GM19025 (cell line): ENCODE results near the gene AKAP6.

Experiments used
- ATAC-seq: cut with Tn5 transposase; IDR thresholded peaks from one replicate; pipeline ENCODE4 v1.9.1; 2021; ENCODE audit warnings: mild to moderate bottlenecking, low read depth, moderate library complexity; ENCODE audit not compliant: unreplicated experiment

The AKAP6 gene

DNA sequence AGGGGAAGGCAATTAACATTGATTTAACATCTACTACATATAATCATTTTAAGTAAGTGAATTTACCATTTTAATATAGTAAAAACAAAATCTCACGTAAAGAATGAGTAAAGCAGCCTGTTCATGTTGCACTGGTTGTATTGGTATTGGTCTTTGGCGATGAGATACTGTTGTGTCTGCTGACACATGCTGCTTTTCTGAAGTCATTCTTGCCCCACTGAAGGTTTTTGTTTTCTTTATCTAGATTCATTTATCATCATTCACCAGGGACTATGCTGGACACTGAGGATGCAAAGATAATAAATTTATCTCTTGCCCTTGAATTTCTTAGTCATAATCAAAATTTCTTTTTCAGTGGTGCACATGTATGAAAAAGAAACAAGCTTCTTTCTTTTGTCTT lies 363.3 kb downstream of the AKAP6 start:
- no peak for ATAC-seq

DNA sequence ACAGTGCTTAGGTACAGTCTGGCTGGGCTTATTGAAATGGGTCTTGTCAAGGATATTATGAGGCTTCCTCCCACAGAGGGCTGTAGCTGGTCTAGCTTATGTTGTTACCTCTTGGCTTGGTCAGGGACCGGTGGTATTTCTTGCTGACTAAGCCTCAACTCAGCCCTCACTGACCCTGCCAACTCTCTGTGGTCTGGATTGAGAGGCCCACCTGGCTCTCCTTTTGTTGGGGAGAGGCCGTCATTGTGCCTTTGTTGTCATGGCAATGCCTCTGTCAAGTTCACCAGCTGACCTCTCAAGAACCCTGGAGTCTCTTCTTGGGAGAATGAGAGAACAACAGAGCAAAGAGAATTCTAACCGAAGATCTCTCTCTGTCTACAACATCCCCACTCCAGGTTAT lies 364.0 kb downstream of the AKAP6 start:
- no peak for ATAC-seq

DNA sequence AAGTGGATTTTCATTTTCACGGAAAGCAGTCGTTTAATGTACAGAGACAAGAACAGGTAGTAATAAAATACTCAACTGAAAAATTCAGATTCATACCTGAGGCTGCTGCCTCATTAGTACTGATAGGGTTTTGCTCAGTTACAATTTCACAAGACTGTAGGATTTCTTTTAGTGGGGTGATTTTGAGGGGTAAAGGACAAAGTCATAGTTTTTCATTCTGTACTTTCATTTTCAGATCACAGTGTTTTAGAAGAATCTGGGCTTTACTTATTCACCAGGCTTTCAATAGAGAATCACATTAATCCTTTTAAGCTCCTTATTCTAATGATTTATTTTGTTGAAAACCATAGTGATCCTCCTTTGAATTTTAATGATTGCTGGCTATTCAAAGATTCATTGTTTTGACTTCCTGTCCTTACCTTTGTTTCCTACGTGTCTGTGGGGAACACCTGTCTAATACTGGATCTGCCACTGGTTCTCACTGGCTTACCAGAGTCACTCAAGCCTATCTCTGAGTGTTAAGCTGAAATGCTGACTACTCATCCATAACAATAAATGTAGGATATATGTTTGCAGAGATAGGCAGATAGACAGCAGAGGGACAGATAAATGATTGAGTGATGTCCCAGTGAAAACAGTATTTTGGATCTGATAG lies 365.8 kb downstream of the AKAP6 start:
- ATAC-seq, result no peak

DNA sequence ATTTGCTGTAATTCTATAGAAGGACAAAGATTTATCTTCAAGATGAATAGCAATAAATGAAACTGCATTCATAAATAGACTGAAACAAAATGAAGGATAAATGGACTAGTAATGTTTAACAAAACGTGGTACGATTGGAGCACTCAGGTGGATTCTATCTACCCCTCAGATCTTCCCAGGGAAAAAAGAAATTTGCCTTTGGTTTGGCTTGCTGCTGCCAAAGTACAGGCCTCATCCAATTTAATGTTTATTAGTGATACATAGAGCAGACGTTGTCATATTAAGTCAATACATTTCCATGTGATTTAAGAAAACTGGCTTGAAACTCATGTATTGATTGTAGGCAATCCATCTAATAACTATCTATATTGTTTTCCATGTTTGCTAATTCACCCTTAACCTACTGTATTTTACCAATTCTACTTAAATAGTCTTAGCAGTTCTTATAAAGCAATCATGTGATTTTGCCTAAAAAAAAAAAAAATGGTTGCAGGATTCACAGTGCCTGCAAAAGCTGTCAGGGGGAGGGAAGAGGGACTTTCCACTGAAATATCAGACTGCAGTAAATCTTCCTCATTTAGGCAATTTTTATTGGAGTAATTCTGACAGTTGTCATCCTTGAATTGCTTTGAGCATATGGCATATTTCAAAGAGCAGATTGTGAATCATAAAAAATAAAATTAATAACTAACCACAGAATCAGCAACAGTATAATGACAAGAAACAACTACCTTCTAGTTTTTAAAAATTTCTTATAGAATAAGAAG lies 367.4 kb downstream of the AKAP6 start:
- no peak for ATAC-seq

DNA sequence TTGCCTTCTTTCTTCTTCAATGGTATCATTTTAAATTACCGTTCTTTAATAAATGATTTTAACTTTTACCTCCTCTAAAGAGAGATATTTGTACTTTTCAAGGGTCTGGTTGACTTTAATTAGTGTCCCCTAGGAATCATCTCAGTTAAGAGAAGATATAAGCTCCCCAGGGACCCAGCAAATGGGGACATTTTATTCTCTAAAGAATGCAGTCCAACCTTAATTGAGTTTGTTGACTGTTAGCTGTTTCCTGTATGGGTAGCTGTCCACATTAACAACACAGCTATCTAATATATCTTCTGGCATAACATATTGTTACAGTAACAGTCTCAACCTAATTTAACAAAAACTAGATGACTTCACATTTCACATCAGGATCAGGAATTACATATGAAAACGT lies 368.0 kb downstream of the AKAP6 start:
- no peak for ATAC-seq

DNA sequence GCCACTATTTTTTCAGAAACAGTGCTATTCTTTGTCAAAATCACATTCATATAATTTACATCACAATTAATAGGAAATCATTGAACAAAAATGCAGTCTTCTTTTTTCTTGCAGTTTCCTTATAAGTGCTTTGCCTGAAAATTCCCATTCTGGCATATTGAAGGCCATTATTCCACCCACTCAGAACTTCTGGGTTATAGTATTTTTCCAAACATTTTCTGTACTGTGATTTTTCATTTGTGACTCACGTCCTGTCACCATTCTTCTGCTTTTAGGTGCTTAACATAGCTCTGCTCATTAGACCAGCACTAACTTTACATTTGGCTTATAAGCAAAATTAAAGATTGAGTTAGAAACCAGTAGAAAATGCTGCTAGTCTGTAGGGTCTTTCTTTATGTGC lies 368.6 kb downstream of the AKAP6 start:
- no peak for ATAC-seq

DNA sequence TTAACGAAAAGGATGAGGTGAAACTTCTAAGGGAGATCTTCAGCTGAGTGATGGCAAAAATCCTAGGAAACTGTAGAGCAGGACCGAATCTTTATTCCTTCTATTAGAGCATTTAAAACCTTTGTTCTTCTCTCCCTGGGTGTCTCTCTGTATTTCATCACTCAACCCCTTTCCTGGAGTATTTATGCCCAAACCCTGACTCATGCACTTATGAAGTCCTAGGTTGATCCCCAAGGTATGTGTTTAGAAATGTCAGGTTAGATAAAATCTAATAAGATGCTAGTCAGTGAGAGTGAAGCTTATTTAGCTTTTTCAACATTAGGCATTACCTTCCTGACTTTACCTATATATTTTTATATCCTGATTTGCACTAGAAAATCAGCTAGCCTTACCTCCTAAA lies 369.7 kb downstream of the AKAP6 start:
- ATAC-seq, result no peak

DNA sequence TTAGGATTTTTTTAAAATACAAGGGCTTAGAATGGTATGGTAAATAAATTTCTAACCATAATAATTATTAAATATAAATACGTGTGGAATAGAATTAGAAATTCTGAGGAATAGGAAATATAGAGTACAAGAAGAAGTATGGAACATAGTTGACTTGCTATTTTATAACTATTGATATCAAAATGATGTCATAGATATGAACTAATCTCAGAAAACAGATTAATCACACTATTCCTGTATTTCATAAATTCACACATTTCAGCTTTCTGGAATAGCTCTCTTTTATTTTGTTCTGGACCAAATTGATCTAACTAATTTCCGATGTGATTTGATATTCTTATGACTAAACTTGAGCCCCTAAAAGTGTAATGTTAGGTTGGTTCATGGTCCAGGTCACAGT lies 372.4 kb downstream of the AKAP6 start:
- no peak for ATAC-seq

DNA sequence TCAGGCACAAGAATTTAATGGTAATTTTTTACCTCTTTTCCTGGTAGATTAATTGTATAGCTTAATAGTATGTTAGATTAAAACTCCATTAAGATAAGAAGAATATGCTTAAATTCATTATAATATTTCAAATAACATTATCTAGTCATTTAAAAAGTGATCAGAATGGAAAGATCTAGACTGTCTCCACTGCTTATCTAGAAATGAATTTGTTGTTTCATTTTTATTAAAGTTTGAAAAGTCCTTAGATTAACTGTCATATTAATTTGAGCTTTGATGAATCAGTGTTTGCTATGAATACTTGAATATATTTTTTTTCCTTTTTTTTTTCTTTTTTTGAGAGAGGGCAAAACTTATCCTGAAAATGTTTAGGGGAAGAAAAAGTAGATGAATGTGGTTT lies 373.0 kb downstream of the AKAP6 start:
- no peak for ATAC-seq

DNA sequence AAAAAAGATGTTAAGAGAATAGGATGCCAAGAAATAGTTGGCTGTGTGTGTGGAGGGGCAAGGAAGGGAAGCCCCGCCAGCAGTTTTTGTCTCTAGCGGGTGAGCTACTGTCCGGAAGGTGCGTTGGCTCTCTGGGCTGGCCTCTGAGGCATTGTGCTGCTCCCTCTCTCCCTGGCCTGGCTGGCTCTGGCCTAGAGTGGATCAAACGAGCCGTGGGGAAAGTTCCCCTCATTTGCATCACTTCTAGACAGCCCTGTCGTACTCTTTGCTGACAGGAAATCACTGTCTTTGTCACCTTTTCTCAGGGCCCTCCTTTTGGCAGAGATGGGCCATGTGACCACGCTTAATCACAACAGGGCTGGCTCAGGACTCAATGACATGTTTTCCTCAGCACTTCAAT lies 373.5 kb downstream of the AKAP6 start:
- peak; percentile 97 for ATAC-seq

DNA sequence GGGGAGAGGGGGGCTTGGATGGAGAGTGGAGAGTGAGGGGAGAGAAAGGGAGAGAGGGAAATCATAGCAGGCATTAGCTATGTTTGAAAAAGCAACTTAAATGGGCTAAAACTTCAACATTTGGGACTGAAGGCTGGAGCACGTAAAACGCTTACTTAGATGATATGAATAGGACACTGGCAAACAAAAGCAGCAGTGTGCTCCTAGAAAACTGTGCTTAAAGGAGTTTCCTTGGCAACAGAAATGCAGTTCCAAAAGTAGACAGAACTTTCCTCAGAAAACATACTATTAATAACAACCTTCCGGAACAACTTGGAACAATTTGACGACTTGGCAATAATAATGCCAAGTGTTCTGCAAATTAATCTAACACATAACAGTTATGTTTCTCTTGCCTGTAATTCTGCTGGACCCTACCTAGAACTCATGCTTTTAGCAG lies 374.1 kb downstream of the AKAP6 start:
- no peak for ATAC-seq

DNA sequence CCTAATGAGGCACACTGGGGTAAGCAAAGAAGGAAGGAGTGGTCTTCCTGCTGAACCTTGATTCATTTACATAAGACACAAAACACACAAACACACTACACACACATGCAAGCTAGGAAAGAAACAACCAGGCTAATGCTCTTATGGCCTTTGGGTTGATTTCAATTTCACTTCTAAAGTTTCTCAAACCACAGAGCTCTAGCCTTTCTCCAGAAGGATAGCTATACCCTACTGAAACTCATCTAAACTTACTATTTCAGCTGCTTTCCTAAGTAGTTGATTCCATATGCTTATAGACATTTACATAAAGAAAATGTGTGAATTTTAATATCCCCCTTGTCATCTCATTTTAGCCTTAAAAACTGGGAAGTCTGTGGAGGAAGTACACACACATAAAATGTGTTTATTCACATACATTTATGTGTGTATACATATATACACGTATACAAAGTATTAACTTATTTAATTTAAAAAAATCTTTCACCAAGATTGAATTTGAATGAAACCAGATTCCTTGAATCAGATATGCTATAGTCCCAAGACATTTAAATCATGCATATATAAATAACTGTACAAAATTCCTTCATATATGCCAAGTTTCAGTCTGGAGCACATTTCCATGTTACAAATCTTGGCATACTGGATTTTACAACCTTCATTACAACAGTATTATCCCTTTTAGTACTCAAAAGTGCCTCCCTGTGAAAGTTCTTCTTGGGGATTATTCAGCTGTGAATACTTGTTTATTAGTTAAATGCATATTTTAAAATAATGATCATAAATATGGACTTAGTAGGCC lies 377.8 kb downstream of the AKAP6 start:
- ATAC-seq, result no peak

DNA sequence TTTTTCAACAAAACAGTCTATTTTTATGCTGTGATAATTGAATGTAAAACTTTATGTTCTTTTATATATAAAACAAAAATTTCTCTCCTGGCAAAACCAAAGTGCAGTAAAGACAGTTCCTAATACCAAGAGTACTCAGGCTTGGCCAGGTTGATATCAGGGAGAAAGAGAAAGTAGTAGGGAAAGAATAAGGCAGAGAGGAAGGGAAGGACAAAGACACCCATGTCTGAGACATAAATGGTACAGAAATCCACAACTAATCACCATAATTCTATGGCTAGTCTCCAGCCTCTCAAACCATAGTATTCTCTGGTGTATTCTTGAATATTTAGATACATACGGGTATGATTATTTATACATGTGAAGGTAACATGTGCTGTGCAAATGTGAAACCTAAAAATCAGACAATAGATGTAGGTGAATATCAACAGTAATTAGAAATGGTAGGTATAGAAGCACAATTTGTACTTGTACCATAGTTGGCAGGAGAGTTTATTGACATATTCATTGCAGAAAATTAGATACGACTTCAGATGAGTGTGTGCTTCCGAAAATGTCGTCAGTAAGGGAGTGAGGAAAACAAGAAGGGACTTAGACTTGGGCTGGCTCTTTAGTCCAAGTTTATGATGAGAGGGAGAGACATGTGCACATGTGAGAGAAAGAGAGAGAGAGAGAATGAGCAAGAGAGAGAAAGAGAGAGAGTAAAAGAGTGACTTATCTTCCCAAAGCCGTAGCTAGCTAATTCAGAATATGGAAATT lies 378.8 kb downstream of the AKAP6 start:
- no peak for ATAC-seq

DNA sequence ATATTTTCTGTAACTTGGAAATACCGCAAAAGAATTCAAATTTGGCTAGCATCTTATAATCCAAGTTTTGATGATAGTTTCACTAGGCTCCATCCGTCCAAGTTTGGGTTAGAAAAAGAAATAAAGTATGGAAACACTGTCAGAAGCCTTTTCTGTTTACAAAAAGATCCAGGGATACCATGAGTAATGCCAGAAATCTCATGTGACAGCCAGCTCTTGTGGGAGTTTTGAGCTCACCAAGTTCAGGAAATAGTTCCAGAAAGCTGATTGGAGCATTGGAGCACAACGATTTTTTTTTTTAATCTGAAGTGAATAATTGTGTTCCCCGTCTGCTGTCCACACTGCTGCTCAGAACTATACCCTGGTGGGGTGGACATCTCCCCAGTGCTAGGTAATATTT lies 379.9 kb downstream of the AKAP6 start:
- ATAC-seq, result no peak

DNA sequence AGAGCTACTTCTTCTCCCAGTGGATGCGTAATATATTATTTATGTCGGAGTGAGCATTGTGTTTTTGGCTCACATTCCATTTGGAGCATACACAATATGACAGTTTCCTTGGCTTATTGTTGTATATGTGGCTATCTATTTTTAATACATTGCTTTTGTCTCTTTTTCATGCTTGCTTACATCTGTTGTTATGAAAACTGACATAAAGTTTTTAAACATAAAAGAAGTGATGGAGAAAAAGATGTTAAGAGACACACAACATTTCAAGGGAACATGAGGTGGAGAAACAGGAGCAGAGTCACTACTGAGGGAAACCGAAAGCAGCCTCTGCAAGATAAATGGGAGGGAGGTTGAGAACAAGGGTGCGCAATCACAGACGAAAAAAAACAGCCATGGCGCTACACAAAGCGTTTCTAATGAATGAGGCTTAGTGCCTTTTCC lies 381.2 kb downstream of the AKAP6 start:
- ATAC-seq, result no peak

DNA sequence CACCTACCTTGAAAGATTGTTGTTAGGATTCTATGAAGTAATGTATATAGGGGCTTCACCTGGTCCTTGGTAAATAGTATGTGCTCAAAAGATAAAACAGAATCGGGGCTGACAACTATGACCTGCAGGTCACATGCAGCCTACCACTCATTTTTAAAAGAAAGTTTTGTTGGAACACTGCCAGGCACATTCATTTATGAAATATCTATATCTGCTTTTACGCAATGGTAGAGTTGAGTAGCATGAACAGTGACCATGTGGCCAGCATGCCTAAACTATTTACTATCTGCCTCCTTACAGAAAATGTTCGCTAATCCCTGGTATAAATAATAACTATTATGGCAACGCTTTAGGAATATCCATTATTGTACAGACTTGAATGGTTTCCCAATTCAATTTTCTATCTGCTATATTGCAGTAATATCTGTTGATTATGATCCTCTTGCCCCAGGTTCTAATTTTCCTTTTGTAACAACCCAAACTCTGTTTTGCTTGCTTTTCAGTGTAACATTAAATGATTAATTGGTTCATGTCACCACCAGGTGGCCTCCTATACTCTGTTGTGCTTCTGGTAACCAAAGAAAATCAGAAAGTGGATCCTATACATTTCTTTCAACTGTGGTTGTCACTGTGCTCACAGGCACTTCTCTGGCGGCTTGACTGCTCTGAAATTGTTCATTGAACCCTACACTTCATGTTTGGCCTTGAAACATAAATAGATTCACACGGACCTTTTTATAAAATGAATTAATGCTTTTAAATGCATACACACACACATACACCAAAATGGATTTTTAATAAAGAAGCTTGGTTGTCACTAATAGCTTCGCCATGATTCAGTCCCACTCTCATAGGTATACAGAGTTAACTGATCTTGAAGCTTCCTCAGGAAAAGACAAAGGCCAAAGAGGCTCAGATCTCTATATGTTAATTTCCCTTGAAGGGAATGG lies 381.9 kb downstream of the AKAP6 start:
- ATAC-seq, result no peak

DNA sequence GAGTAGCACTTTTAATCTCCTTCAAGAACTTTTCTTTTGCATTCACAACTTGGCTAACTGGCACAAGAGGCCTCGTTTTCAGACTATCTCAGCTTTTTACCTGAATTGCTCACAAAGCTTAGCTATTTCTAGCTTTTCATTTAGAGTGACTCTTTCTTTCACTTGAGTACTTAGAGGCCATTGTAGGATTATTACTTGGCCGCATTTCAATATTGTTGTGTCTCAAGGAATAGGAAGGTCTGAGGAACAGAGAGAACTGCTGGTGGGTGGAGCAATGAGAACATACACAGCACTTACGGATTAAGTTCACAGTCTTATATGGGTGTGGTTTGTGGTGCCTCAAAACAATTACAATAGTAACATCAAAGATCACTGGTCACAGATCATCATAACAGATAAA lies 384.8 kb downstream of the AKAP6 start:
- no peak for ATAC-seq

DNA sequence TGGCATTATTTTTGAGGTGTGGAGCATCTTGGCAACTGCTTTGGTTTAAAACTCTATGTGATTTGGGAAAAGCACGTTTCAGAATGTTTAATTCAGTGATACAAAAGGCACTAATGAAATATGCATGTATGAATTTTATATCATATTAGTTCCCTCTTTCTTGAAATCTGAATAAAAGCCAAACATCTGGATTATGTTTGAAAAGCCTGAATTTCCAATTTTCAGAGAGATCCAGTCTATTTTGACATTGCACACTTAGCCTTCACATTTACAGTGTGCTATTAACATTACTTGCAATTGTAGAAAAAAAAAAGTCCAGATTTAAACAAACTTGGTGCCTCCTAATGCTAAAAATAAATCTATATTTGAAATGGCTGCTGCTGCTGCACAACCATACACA lies 390.5 kb downstream of the AKAP6 start:
- ATAC-seq, result no peak

DNA sequence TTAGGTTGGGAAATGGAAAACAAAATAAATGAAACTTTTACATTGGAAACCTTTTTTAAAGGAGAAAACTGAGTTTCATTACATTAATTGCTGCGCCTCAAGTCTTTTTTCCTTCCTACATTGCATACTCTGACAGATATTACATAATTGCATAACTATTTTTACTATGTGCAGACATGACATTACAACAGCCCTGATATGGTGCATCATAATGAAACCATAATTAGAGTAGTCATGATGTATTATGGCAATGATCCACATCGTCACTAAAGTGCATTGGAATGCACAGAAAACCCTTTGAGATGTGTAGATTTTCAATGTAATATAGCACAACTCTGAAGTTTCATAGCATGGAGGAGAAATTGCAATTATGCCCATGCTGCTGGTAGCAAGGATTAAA lies 391.8 kb downstream of the AKAP6 start:
- ATAC-seq, result no peak
